ENCODE measurements around the gene ATG2B.

The ATG2B gene

DNA sequence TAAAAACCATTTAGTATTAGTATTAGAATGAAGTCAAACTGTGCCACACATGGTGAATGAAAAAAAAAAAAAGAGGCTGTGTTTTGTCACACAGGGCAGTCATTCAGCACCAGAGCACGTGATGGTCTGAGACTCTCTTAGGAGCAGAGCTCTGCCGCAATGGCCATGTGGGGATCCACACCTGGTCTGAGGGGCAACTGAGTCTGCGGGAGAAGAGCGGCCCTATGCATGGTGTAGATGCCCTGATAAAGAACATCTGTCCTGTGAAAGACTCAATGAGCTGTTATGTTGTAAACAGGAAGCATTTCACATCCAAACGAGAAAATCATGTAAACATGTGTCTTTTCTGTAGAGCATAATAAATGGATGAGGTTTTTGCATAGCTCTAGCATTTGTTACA, 119.4 kb downstream of the ATG2B start:
- no peak overlapping the region for H3K4me3 ChIP-seq (ENCODE audit: low read depth, low read length)
- H3K4me1 ChIP-seq (ENCODE audit: control insufficient read depth, insufficient read depth, low read length, unreplicated experiment), result peaks cover 25% of the 10 kb centered on the region
- peaks cover 4% of the 10 kb centered on the region; the same call in 1 of the 2 replicates for H3K36me3 ChIP-seq (ENCODE audit: insufficient read depth, low read length)
- no peaks in the 10 kb centered on the region for H3K79me2 ChIP-seq (ENCODE audit: control insufficient read depth, insufficient read depth, low read length, unreplicated experiment)
- no peak overlapping the region for H3K27ac ChIP-seq (ENCODE audit: low read depth, low read length)
- no peak overlapping the region for H2AFZ ChIP-seq (ENCODE audit: low read length, unreplicated experiment)
- no peaks in the 10 kb centered on the region for H3K27me3 ChIP-seq (ENCODE audit: insufficient read depth, low read length)

DNA sequence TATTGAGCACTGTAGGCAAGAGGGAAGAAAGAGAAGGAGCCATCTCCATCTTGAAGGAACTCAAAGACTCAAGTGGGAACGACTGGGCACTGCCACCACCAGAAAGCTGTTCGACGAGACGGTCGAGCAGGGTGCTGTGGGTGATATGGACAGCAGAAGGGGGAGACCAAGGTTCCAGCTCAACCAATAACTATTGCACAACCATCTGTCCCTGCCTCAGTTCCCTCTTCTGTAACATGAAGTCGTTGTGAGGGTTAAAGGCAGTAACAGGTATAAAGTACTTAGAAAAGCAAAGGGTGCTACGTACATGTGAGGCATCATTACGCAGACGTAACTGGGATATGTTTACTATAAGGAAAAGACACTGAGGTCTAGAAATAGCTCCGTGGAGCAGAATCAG, 121.0 kb downstream of the ATG2B start:
- Histone ChIP-seq H3K4me1 (ENCODE audit: control insufficient read depth, insufficient read depth, low read length, unreplicated experiment) (peaks cover 14% of the 10 kb centered on the region), H2AFZ (ENCODE audit: low read length, unreplicated experiment) (no peak overlapping the region), H3K27me3 (ENCODE audit: insufficient read depth, low read length) (no peaks in the 10 kb centered on the region), H3K36me3 (ENCODE audit: insufficient read depth, low read length) (peaks cover 4% of the 10 kb centered on the region; the same call in 1 of the 2 replicates), H3K27ac (ENCODE audit: low read depth, low read length) (no peak overlapping the region), H3K79me2 (ENCODE audit: control insufficient read depth, insufficient read depth, low read length, unreplicated experiment) (no peaks in the 10 kb centered on the region), H3K4me3 (ENCODE audit: low read depth, low read length) (no peak overlapping the region)

DNA sequence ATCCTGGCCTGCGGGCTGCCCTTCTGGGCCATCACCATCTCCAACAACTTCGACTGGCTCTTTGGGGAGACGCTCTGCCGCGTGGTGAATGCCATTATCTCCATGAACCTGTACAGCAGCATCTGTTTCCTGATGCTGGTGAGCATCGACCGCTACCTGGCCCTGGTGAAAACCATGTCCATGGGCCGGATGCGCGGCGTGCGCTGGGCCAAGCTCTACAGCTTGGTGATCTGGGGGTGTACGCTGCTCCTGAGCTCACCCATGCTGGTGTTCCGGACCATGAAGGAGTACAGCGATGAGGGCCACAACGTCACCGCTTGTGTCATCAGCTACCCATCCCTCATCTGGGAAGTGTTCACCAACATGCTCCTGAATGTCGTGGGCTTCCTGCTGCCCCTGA, 122.5 kb downstream of the ATG2B start:
- no peaks in the 10 kb centered on the region for H3K27me3 ChIP-seq (ENCODE audit: insufficient read depth, low read length)
- no peak overlapping the region for H2AFZ ChIP-seq (ENCODE audit: low read length, unreplicated experiment)
- no peaks in the 10 kb centered on the region for H3K4me1 ChIP-seq (ENCODE audit: control insufficient read depth, insufficient read depth, low read length, unreplicated experiment)
- no peak overlapping the region for H3K4me3 ChIP-seq (ENCODE audit: low read depth, low read length)
- H3K36me3 ChIP-seq (ENCODE audit: insufficient read depth, low read length), result peaks cover 4% of the 10 kb centered on the region; the same call in 1 of the 2 replicates
- no peaks in the 10 kb centered on the region for H3K79me2 ChIP-seq (ENCODE audit: control insufficient read depth, insufficient read depth, low read length, unreplicated experiment)
- H3K27ac ChIP-seq (ENCODE audit: low read depth, low read length), result no peak overlapping the region

DNA sequence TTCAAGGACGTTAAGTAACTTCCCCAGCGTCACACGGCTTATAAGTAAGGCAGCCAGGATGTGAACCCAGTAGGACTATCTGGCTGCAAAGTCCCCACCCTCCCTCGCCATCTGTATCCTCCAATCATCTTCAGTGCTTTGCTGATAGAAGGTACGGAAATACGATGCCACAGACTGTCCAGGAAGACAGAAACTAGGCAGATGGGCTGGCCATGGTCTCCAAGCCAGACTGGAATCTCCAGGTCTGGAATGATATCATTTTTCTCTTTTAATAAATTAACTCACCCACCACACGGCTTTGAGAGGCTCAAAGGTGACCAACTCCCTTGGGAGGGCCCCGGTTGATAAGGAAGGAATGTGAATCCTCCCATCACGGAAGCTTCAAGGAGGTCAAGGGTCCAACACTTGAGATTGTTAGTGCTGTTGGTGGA, 123.4 kb downstream of the ATG2B start:
- Histone ChIP-seq H3K36me3 (ENCODE audit: insufficient read depth, low read length) (peaks cover 4% of the 10 kb centered on the region; the same call in 1 of the 2 replicates), H3K27me3 (ENCODE audit: insufficient read depth, low read length) (no peaks in the 10 kb centered on the region), H2AFZ (ENCODE audit: low read length, unreplicated experiment) (no peak overlapping the region), H3K27ac (ENCODE audit: low read depth, low read length) (no peak overlapping the region), H3K4me3 (ENCODE audit: low read depth, low read length) (no peak overlapping the region), H3K4me1 (ENCODE audit: control insufficient read depth, insufficient read depth, low read length, unreplicated experiment) (peaks cover under 1% of the 10 kb centered on the region), H3K79me2 (ENCODE audit: control insufficient read depth, insufficient read depth, low read length, unreplicated experiment) (no peaks in the 10 kb centered on the region)

DNA sequence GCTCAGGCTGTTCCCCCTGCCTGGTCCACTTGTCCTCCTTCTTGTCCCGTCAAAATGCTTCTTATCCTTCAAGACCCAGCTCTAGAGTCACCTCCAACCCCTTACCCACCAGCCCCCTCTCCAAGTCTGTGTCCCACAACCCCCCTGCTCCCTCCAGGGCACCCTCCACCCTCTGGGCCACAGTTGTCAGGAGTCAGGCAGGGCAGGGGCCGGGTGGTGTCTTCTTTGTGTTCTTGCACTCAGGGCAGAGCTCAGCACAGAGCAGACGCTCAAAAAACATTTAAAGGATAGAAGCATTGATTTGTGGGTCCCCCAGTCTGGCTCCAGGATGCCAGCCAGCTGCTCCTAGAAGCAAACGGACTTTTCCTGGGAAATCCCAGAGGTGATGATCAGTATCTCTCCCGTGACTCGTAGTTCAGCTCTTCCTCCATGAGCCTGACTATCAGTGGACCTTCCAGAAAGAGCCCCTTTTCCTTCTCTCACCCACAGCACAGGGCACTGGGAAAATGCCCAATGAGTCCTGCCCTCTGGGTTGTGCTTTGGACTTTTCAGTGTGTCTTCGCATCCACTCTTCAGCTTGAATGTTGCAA, 124.4 kb downstream of the ATG2B start:
- Histone ChIP-seq H2AFZ (ENCODE audit: low read length, unreplicated experiment) (no peak overlapping the region), H3K4me1 (ENCODE audit: control insufficient read depth, insufficient read depth, low read length, unreplicated experiment) (peaks cover 10% of the 10 kb centered on the region), H3K4me3 (ENCODE audit: low read depth, low read length) (no peak overlapping the region), H3K79me2 (ENCODE audit: control insufficient read depth, insufficient read depth, low read length, unreplicated experiment) (no peaks in the 10 kb centered on the region), H3K36me3 (ENCODE audit: insufficient read depth, low read length) (peaks cover 4% of the 10 kb centered on the region; the same call in 1 of the 2 replicates), H3K27ac (ENCODE audit: low read depth, low read length) (no peak overlapping the region), H3K27me3 (ENCODE audit: insufficient read depth, low read length) (no peaks in the 10 kb centered on the region)

DNA sequence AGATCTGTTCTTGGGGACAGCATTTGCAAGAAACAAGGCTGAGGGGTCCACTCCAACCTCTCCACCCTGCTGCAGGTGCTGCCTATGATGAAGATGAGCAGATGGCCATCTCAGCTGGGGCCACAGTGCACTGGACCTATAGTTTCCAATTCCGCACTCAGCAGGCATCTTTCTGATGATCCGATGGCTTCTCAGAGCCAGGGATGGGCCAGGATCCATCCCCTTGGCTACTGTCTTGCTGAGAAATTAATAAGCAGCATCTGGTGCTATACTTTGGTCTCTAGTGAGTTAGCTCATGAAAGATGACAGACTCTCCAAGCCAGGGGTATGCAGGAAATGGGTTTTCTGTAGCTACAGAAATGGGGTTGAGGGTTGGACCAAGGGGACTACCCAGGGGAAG, 125.5 kb downstream of the ATG2B start:
- H3K4me1 ChIP-seq (ENCODE audit: control insufficient read depth, insufficient read depth, low read length, unreplicated experiment), result peaks cover 11% of the 10 kb centered on the region
- H3K79me2 ChIP-seq (ENCODE audit: control insufficient read depth, insufficient read depth, low read length, unreplicated experiment), result no peaks in the 10 kb centered on the region
- H3K4me3 ChIP-seq (ENCODE audit: low read depth, low read length), result no peak overlapping the region
- no peak overlapping the region for H3K27ac ChIP-seq (ENCODE audit: low read depth, low read length)
- H3K27me3 ChIP-seq (ENCODE audit: insufficient read depth, low read length), result no peaks in the 10 kb centered on the region
- H2AFZ ChIP-seq (ENCODE audit: low read length, unreplicated experiment), result no peak overlapping the region
- peaks cover 4% of the 10 kb centered on the region; the same call in 1 of the 2 replicates for H3K36me3 ChIP-seq (ENCODE audit: insufficient read depth, low read length)

DNA sequence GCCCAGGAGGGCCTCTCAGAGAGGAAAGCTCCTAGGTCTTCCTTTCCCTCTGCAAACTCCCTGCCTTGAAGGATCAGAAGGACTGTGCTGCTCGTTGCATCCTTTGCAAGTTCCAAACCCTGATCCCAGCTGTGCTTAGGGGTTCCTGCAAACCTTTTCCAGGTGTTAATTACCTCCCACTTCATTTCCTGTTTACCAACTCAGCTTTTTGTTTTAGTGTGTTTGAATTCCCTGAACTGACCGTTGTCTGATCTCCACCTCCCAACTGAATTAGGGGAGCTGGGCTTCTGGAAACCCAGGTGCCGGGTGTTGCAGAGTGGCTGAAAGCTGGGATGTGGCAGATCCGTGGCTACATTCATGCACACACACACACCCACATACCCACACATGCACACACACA, 127.7 kb downstream of the ATG2B start:
- H2AFZ ChIP-seq (ENCODE audit: low read length, unreplicated experiment), result no peak overlapping the region
- H3K79me2 ChIP-seq (ENCODE audit: control insufficient read depth, insufficient read depth, low read length, unreplicated experiment), result no peaks in the 10 kb centered on the region
- no peak overlapping the region for H3K4me3 ChIP-seq (ENCODE audit: low read depth, low read length)
- H3K4me1 ChIP-seq (ENCODE audit: control insufficient read depth, insufficient read depth, low read length, unreplicated experiment), result peaks cover 11% of the 10 kb centered on the region
- no peaks in the 10 kb centered on the region for H3K36me3 ChIP-seq (ENCODE audit: insufficient read depth, low read length)
- no peaks in the 10 kb centered on the region for H3K27me3 ChIP-seq (ENCODE audit: insufficient read depth, low read length)
- H3K27ac ChIP-seq (ENCODE audit: low read depth, low read length), result no peak overlapping the region

DNA sequence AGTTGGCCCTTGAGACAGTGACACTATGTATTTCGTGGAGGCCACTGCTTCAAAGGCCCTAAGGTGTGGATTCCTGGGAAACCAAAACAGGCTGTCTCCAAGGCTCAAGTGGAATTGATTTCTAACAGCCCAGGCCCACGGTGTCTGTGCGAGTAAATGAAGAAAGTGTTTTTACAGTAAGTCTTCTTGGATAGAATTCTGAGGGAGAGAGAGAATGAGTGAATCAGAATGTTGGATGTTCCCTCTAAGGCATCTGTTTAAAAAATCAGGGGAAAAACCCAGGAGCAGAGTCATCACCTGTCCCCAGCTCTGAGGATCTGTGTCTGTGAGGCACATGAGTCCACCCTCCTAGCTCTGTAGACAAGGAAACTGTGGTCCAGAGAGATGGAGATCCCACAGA, 129.5 kb downstream of the ATG2B start:
- Histone ChIP-seq H3K36me3 (ENCODE audit: insufficient read depth, low read length) (no peaks in the 10 kb centered on the region), H3K27ac (ENCODE audit: low read depth, low read length) (no peak overlapping the region), H2AFZ (ENCODE audit: low read length, unreplicated experiment) (no peak overlapping the region), H3K4me3 (ENCODE audit: low read depth, low read length) (no peak overlapping the region), H3K4me1 (ENCODE audit: control insufficient read depth, insufficient read depth, low read length, unreplicated experiment) (peaks cover 11% of the 10 kb centered on the region), H3K27me3 (ENCODE audit: insufficient read depth, low read length) (no peaks in the 10 kb centered on the region), H3K79me2 (ENCODE audit: control insufficient read depth, insufficient read depth, low read length, unreplicated experiment) (no peaks in the 10 kb centered on the region)

DNA sequence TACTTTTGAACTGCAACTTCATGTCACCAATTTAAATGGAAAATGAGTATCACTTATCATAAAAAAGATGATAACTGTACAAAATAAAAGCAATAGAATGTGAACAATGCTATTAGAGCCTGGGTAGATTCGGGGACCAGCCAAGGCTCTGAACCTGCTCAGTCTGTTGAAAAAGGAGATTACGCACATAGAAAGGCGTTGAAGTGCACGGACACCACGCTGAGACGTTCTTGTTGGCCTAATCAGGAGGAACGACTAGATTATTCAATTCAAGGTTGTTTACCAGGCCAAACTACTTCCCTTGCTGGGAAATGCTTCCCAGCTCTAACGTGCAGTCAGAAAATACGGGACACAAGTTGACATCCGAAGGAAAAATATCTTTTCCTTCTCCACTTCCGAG, 130.6 kb downstream of the ATG2B start:
- no peak overlapping the region for H3K4me3 ChIP-seq (ENCODE audit: low read depth, low read length)

DNA sequence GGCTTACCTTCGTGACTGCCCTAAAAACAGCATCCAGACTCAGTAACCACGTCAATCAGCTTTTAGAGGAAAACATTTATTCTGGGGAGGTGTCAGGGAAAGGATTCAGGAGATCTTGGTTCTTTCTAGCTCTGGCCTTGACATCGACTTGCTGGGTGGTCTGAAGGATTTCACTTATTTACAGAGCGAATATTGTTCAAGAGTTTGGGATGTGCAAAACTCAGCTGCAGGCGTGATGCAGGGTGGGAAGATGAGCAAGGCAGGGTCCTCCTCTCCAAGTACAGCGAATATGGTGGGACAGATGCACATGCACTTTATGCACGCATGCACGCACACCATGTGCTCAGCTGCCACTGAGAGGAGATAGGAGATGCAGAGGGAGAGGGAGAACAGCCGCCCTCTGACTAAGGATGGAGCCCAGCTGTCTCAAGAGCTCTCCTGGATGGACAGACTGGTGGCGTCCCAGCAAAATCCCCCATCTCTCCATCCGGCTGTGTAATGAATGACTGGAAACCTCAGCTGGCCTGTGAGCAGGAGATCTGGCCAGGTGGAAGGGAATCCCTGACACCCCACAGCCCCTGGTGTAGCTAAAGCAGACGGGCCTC, 131.5 kb downstream of the ATG2B start:
- no peak overlapping the region for H3K4me3 ChIP-seq (ENCODE audit: low read depth, low read length)
- H3K79me2 ChIP-seq (ENCODE audit: control insufficient read depth, insufficient read depth, low read length, unreplicated experiment), result no peaks in the 10 kb centered on the region
- no peaks in the 10 kb centered on the region for H3K36me3 ChIP-seq (ENCODE audit: insufficient read depth, low read length)
- no peak overlapping the region for H2AFZ ChIP-seq (ENCODE audit: low read length, unreplicated experiment)
- no peaks in the 10 kb centered on the region for H3K27me3 ChIP-seq (ENCODE audit: insufficient read depth, low read length)
- peaks cover 11% of the 10 kb centered on the region for H3K4me1 ChIP-seq (ENCODE audit: control insufficient read depth, insufficient read depth, low read length, unreplicated experiment)
- no peak overlapping the region for H3K27ac ChIP-seq (ENCODE audit: low read depth, low read length)

More for the DNA sequence above, 130.6 kb downstream of the ATG2B start:
- no peaks in the 10 kb centered on the region for H3K79me2 ChIP-seq (ENCODE audit: control insufficient read depth, insufficient read depth, low read length, unreplicated experiment)
- no peaks in the 10 kb centered on the region for H3K27me3 ChIP-seq (ENCODE audit: insufficient read depth, low read length)
- H3K4me1 ChIP-seq (ENCODE audit: control insufficient read depth, insufficient read depth, low read length, unreplicated experiment), result peaks cover 11% of the 10 kb centered on the region
- no peak overlapping the region for H2AFZ ChIP-seq (ENCODE audit: low read length, unreplicated experiment)
- H3K27ac ChIP-seq (ENCODE audit: low read depth, low read length), result no peak overlapping the region
- H3K36me3 ChIP-seq (ENCODE audit: insufficient read depth, low read length), result no peaks in the 10 kb centered on the region

DNA sequence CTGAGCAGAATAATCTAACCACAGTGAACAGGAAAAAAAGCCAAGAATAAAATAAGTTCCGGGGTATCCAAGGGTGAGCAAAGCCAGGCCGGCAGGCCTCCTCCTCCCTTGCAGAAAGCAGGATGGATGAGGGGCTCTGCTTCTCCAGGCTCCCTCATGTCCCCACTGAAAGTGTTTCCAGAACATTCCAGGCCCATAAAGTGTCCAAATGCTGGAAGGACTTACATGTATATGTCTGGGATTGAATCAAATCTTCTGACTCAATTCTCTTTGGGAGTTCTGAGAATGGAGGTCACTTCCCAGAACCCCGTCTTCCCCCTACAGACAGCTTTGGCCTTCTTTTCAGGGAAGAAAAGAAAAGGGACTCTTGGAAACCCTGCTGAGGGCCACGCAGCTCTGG, 132.1 kb downstream of the ATG2B start:
- H3K27ac ChIP-seq (ENCODE audit: low read depth, low read length), result no peak overlapping the region
- no peaks in the 10 kb centered on the region for H3K79me2 ChIP-seq (ENCODE audit: control insufficient read depth, insufficient read depth, low read length, unreplicated experiment)
- no peaks in the 10 kb centered on the region for H3K36me3 ChIP-seq (ENCODE audit: insufficient read depth, low read length)
- no peak overlapping the region for H2AFZ ChIP-seq (ENCODE audit: low read length, unreplicated experiment)
- no peaks in the 10 kb centered on the region for H3K27me3 ChIP-seq (ENCODE audit: insufficient read depth, low read length)
- peaks cover 11% of the 10 kb centered on the region for H3K4me1 ChIP-seq (ENCODE audit: control insufficient read depth, insufficient read depth, low read length, unreplicated experiment)
- no peak overlapping the region for H3K4me3 ChIP-seq (ENCODE audit: low read depth, low read length)
